ENCODE data around the gene TM9SF3.

The TM9SF3 gene

DNA sequence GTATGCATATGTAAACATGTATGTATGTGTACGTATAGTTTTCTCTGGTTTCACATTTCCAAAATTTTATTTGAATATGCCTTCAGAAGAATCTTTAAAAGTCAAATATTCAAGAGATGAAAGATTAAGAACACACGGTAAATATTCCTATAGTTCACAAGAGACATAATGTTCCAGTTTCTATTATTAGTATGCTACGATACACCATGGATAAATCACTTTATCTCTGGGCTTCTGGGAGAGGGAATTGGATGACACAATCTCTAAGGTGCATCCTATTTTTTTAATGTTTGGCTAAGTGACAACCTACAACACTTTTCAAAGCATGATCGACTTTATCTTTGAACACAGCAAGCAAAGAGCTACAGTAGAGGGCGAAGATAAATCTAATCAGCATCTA lies 13.8 kb downstream of the TM9SF3 start:
- Histone ChIP-seq H3F3A (ENCODE audit: insufficient read depth, low read length) (no peaks in the 10 kb centered on the region), H3K4me2 (ENCODE audit: low read length) (no peak overlapping the region), H4K20me1 (ENCODE audit: insufficient read depth, low read length) (no peaks in the 10 kb centered on the region), H3K27ac (ENCODE audit: low read depth, low read length, poor library complexity, severe bottlenecking) (no peak overlapping the region), H3K4me3 (ENCODE audit: low read depth, low read length, poor library complexity, severe bottlenecking) (no peak overlapping the region), H3K36me3 (ENCODE audit: insufficient read depth, low read length) (peaks cover 27% of the 10 kb centered on the region), H2AFZ (ENCODE audit: low read length) (no peak overlapping the region), H3K27me3 (ENCODE audit: insufficient read depth, low read length) (no peaks in the 10 kb centered on the region), H3K9me3 (ENCODE audit: low read length) (no peaks in the 10 kb centered on the region), H3K9ac (ENCODE audit: low read length) (no peak overlapping the region), H3K9me2 (ENCODE audit: low read depth, low read length) (no peaks in the 10 kb centered on the region), H3K79me2 (ENCODE audit: insufficient read depth, low read length) (peaks cover 44% of the 10 kb centered on the region), H3K4me1 (ENCODE audit: insufficient read depth, low read length, severe bottlenecking) (no peaks in the 10 kb centered on the region)
- TF ChIP-seq, protein P1, sequence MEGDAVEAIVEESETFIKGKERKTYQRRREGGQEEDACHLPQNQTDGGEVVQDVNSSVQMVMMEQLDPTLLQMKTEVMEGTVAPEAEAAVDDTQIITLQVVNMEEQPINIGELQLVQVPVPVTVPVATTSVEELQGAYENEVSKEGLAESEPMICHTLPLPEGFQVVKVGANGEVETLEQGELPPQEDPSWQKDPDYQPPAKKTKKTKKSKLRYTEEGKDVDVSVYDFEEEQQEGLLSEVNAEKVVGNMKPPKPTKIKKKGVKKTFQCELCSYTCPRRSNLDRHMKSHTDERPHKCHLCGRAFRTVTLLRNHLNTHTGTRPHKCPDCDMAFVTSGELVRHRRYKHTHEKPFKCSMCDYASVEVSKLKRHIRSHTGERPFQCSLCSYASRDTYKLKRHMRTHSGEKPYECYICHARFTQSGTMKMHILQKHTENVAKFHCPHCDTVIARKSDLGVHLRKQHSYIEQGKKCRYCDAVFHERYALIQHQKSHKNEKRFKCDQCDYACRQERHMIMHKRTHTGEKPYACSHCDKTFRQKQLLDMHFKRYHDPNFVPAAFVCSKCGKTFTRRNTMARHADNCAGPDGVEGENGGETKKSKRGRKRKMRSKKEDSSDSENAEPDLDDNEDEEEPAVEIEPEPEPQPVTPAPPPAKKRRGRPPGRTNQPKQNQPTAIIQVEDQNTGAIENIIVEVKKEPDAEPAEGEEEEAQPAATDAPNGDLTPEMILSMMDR (IDR thresholded peaks at IDR 0.05; ENCODE audit: low read length) = no peak
- TF ChIP-seq EZH2 (IDR thresholded peaks at IDR 0.05; ENCODE audit: borderline replicate concordance, low read length) = no peak

DNA sequence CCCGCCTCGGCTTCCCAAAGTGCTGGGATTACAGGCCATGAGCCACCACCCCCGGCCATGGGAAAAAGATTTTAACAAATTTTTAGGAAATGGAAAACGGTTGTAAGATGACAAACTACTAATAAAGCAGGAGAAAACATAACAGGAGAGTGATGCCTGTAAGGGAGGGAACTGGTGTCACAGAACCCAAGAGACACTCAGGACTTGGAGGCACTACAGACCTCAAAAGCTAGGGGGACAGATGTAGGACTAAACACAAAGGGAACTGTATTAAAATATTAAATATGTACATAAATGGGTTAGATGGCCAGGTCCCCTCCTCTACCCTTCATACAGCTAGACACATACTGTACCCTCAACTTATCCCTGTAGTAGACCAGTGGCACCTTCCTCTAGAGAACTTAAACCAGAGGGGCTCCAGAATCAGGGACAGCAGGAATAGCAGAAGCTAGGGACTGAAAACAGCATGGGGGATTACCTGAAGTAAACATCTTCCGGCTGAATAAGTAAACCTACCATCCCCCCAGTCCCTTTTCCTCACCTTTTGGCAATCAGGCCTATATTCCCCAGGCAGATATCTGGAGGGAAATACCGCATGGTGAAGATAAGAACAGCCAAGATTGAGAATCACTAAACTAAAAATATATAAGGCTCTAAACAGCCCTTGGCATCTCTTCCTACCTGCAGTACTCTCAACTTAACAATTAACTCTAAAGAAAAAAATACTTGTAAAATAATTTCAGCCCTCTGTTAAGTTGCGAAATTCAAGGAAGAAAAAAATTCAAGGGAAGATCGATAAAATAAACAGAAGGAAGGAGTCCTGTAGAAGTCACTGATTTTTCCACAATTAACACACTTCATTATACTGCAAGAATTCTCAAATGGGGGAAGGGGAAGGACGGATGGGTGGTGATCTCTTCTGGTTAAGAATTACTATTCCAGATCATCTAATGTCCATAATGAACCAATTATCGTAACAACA lies 15.5 kb downstream of the TM9SF3 start:
- H3K9ac ChIP-seq (ENCODE audit: low read length) = no peak overlapping the region
- H3K36me3 ChIP-seq (ENCODE audit: insufficient read depth, low read length) = peaks cover 32% of the 10 kb centered on the region
- no peak overlapping the region for H3K4me3 ChIP-seq (ENCODE audit: low read depth, low read length, poor library complexity, severe bottlenecking)
- H2AFZ ChIP-seq (ENCODE audit: low read length) = no peak overlapping the region
- TF ChIP-seq, protein P1 (IDR thresholded peaks at IDR 0.05; ENCODE audit: low read length) = no peak
- no peak for TF ChIP-seq EZH2 (IDR thresholded peaks at IDR 0.05; ENCODE audit: borderline replicate concordance, low read length)
- no peaks in the 10 kb centered on the region for H3K27me3 ChIP-seq (ENCODE audit: insufficient read depth, low read length)
- no peak overlapping the region for H3K4me2 ChIP-seq (ENCODE audit: low read length)
- H3K4me1 ChIP-seq (ENCODE audit: insufficient read depth, low read length, severe bottlenecking) = no peaks in the 10 kb centered on the region
- peaks cover 30% of the 10 kb centered on the region for H3K79me2 ChIP-seq (ENCODE audit: insufficient read depth, low read length)
- H3K9me3 ChIP-seq (ENCODE audit: low read length) = no peaks in the 10 kb centered on the region
- no peaks in the 10 kb centered on the region for H3K9me2 ChIP-seq (ENCODE audit: low read depth, low read length)
- no peaks in the 10 kb centered on the region for H4K20me1 ChIP-seq (ENCODE audit: insufficient read depth, low read length)
- no peak overlapping the region for H3K27ac ChIP-seq (ENCODE audit: low read depth, low read length, poor library complexity, severe bottlenecking)
- no peaks in the 10 kb centered on the region for H3F3A ChIP-seq (ENCODE audit: insufficient read depth, low read length)

DNA sequence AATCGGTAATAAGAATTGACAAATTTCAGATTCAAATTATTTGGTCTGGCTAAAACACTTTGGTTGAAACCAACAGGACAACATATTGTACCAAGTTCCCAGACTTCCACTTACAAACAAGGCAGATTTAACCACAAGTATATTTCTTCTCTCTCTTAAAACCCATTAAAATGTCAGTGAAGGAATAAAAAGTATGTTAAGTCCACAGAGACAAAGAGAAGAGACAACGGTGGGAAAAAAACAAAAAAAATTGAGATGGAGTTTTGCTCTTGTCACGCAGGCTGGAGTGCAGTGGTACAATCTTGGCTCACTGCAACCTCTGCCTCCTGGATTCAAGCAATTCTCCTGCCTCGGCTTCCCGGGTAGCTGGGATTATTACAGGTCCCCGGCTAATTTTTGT lies 16.3 kb downstream of the TM9SF3 start:
- no peaks in the 10 kb centered on the region for H4K20me1 ChIP-seq (ENCODE audit: insufficient read depth, low read length)
- H3K79me2 ChIP-seq (ENCODE audit: insufficient read depth, low read length) = peaks cover 31% of the 10 kb centered on the region
- no peaks in the 10 kb centered on the region for H3K9me2 ChIP-seq (ENCODE audit: low read depth, low read length)
- H3K4me3 ChIP-seq (ENCODE audit: low read depth, low read length, poor library complexity, severe bottlenecking) = no peak overlapping the region
- no peaks in the 10 kb centered on the region for H3K9me3 ChIP-seq (ENCODE audit: low read length)
- no peak for TF ChIP-seq EZH2 (IDR thresholded peaks at IDR 0.05; ENCODE audit: borderline replicate concordance, low read length)
- TF ChIP-seq, protein P1 (IDR thresholded peaks at IDR 0.05; ENCODE audit: low read length) = no peak
- H3K9ac ChIP-seq (ENCODE audit: low read length) = no peak overlapping the region
- no peaks in the 10 kb centered on the region for H3K27me3 ChIP-seq (ENCODE audit: insufficient read depth, low read length)
- H2AFZ ChIP-seq (ENCODE audit: low read length) = no peak overlapping the region
- H3K27ac ChIP-seq (ENCODE audit: low read depth, low read length, poor library complexity, severe bottlenecking) = no peak overlapping the region
- no peak overlapping the region for H3K4me2 ChIP-seq (ENCODE audit: low read length)
- H3F3A ChIP-seq (ENCODE audit: insufficient read depth, low read length) = no peaks in the 10 kb centered on the region
- no peaks in the 10 kb centered on the region for H3K4me1 ChIP-seq (ENCODE audit: insufficient read depth, low read length, severe bottlenecking)
- peaks cover 26% of the 10 kb centered on the region for H3K36me3 ChIP-seq (ENCODE audit: insufficient read depth, low read length)
